Liver (tissue), 9 donors: ENCODE measurements around the gene CD40. TPM values are rescaled to one million over a fixed set of nuclear protein-coding genes. Genes with fewer than 3 reads are reported as not detected.

Experiments used
- DNase-seq: peaks from one replicate; pipeline ENCODE4 v3.0.0-alpha.2; 2017; ENCODE audit warnings: low spot score
- H3K27ac ChIP-seq, 2 donors: one replicate each; pipeline ENCODE4 v1.7.0; 2013; ENCODE audit warnings: inconsistent platforms in 2 of 2, low read length in 2 of 2, control low read depth in 1 of 2, low read depth in 1 of 2, mild to moderate bottlenecking in 1 of 2
- H3K27me3 ChIP-seq, 4 donors: one replicate each; pipeline versions ENCODE4 v1.6.1 to v1.7.0; 2013; ENCODE audit warnings: low read length in 3 of 4, inconsistent platforms in 1 of 4, mild to moderate bottlenecking in 1 of 4, moderate library complexity in 1 of 4; ENCODE audit not compliant: control insufficient read depth in 4 of 4, insufficient read depth in 4 of 4
- H3K36me3 ChIP-seq, 4 donors: one replicate each; pipeline versions ENCODE4 v1.6.1 to v1.7.0; 2013; ENCODE audit warnings: low read length in 3 of 4, mild to moderate bottlenecking in 3 of 4, low read depth in 1 of 4, moderate library complexity in 1 of 4; ENCODE audit not compliant: control insufficient read depth in 4 of 4, insufficient read depth in 3 of 4
- H3K4me1 ChIP-seq, 4 donors: one replicate each; pipeline versions ENCODE4 v1.6.1 to v1.7.0; 2013; ENCODE audit warnings: low read length in 3 of 4, mild to moderate bottlenecking in 3 of 4, moderate library complexity in 1 of 4; ENCODE audit not compliant: control insufficient read depth in 4 of 4, insufficient read depth in 4 of 4
- H3K4me3 ChIP-seq, 3 donors: one replicate each; pipeline versions ENCODE4 v1.6.1 to v1.7.0; 2013; ENCODE audit warnings: low read length in 3 of 3, control low read depth in 1 of 3, low read depth in 1 of 3, mild to moderate bottlenecking in 1 of 3
- H3K9ac ChIP-seq, 2 donors: one replicate each; pipeline ENCODE4 v1.7.0; 2013; ENCODE audit warnings: low read length in 2 of 2, mild to moderate bottlenecking in 2 of 2, moderate library complexity in 2 of 2, control low read depth in 1 of 2, low read depth in 1 of 2
- H3K9me3 ChIP-seq, 4 donors: one replicate each; pipeline versions ENCODE4 v1.6.1 to v1.7.0; 2013; ENCODE audit warnings: low read length in 3 of 4; ENCODE audit not compliant: control insufficient read depth in 4 of 4
- CTCF ChIP-seq: fragments of 150-350 bp; IDR thresholded peaks from 2 replicates; pipeline ENCODE4 v1.5.1; 2017; ENCODE audit warnings: improper control_type of control experiment, low read depth, low read length; ENCODE audit not compliant: missing input control
- EGR1 ChIP-seq, 2 donors: IDR thresholded peaks; 2 replicates each; pipeline ENCODE4 v1.6.1; 2016 to 2018; ENCODE audit warnings: antibody characterized with exemption in 2 of 2, low read depth in 2 of 2
- FOXA2 ChIP-seq: IDR thresholded peaks from 2 replicates; pipeline ENCODE4 v1.6.1; 2016; ENCODE audit warnings: antibody characterized with exemption
- GABPA ChIP-seq, 2 donors: IDR thresholded peaks in 1 of 2; conservative IDR thresholded peaks in 1 of 2; 2 replicates each; pipeline ENCODE4 v1.6.1; 2016; ENCODE audit warnings: antibody characterized with exemption in 2 of 2, mild to moderate bottlenecking in 1 of 2, moderate library complexity in 1 of 2
- HNF4A ChIP-seq, 2 donors: conservative IDR thresholded peaks; 2 replicates each; pipeline ENCODE4 v1.6.1; 2016; ENCODE audit warnings: antibody characterized with exemption in 2 of 2, mild to moderate bottlenecking in 2 of 2
- JUND ChIP-seq, 2 donors: IDR thresholded peaks; 2 replicates each; pipeline ENCODE4 v1.6.1; 2016; ENCODE audit warnings: antibody characterized with exemption in 2 of 2
- MAX ChIP-seq: IDR thresholded peaks from 2 replicates; pipeline ENCODE4 v1.6.1; 2016; ENCODE audit warnings: antibody characterized with exemption
- NR2F2 ChIP-seq: IDR thresholded peaks from 2 replicates; pipeline ENCODE4 v1.6.1; 2016; ENCODE audit warnings: antibody characterized with exemption
- RXRA ChIP-seq, 2 donors: IDR thresholded peaks; 2 replicates each; pipeline ENCODE4 v1.6.1; 2017 to 2018; ENCODE audit warnings: antibody characterized with exemption in 2 of 2, mild to moderate bottlenecking in 1 of 2
- SP1 ChIP-seq: IDR thresholded peaks from 2 replicates; pipeline ENCODE4 v1.6.1; 2018; ENCODE audit warnings: antibody characterized with exemption, mild to moderate bottlenecking
- TAF1 ChIP-seq: conservative IDR thresholded peaks from 2 replicates; pipeline ENCODE4 v1.6.1; 2016; ENCODE audit warnings: antibody characterized with exemption, mild to moderate bottlenecking
- YY1 ChIP-seq: IDR thresholded peaks from 2 replicates; pipeline ENCODE4 v1.6.1; 2016; ENCODE audit warnings: antibody characterized with exemption, mild to moderate bottlenecking
- WGBS: extraction: QIAGEN DNeasy Blood & Tissue Kit; methylation state at CpG from one replicate; pipeline ENCODE4 v1.1.7; 2013; 5-methylcytosine and 5-hydroxymethylcytosine counted together
- polyA plus RNA-seq, 2 donors: library from polyadenylated mRNA; stranded (reverse) in 1 of 2; unstranded in 1 of 2; fragments of 200-250 nt in 1 of 2; fragments of >200 nt in 1 of 2; fragmentation: Nextera tagmentation in 1 of 2; extraction: Ambion mirVana in 1 of 2; gene quantifications; one replicate each; pipeline versions ENCODE4 v1.2.1 to v1.2.3, GENCODE V29; 2013 to 2015
- total RNA-seq, 2 donors: library from RNA; depleted of rRNA; stranded (reverse); fragments of >200 nt; gene quantifications; one replicate each; pipeline ENCODE4 v1.2.3, GENCODE V29; 2014
- TF ChIP-seq, protein P1 (sequence below): IDR thresholded peaks from 2 replicates; pipeline ENCODE4 v1.6.1; 2016; ENCODE audit warnings: antibody characterized with exemption, mild to moderate bottlenecking
- TF ChIP-seq, protein P2 (sequence below): IDR thresholded peaks from 2 replicates; pipeline ENCODE4 v1.6.1; 2016; ENCODE audit warnings: antibody characterized with exemption
- donor health status: healthy.
- donor health status: healthy.
- donor health status: healthy.
- donor health status: healthy.
- donor health status: healthy.

Gene CD40
- total and polyA plus RNA-seq, 4 donors, result 2.2 to 9.4 (median 6.0) TPM

DNA sequence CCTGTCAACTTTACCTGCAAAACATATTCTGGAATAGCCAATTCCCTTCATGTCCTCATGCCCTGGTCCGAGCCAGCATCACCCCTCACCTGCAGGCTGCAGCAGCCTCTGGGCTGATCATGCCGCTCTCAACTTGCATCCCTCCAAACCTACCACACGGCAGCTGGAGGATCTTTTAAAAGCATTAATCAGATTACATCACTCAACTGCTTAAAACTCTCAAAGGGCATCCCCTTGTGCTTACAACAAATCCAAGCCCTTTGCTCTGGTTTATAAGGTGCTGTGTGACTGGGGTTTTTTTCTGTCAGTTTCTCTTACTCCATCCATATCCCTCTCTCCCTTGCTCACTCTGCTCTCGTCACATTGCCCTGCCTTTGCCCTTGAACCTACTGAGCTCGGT lies 24.0 kb downstream of the CD40 start:
- H3K27me3 ChIP-seq, result peaks cover 0 to 2% (median 0%) of the 10 kb centered on the region in 4 donors
- DNase-seq, result no peak

DNA sequence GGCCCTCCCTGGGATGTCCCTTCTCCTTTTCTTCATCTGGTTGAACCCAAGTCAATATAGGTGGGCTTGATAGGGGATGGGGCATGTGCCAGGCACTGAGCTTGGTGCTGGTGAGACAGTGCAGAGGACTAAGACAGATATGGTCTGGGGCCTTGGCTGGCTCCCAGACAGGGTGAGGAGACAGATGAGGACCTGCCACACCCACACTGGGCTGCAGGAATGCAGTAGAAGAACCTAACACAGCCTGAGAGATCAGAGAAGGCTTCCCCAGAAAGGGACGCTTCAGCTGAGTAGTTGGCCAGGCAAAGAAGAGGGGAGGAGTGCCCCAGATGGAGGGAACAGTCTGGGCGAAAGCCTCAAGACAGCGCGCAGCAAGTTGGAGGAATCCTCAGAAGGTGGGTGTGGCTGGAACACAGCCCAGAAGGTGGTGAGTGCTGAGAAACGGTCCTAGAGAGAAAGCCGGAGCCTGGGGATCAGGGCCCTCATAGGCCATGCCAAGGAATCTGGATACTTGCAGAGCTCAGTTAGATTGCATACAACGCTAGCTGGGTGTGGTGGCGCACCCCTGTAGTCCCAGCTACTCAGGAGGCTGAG lies 26.4 kb downstream of the CD40 start:
- H3K4me3 ChIP-seq, result no peak overlapping the region
- no peak for DNase-seq
- H3K27ac ChIP-seq, result no peak overlapping the region
- H3K27me3 ChIP-seq, result peaks cover 0 to 2% (median 0%) of the 10 kb centered on the region in 4 donors
- H3K9ac ChIP-seq, result no peak overlapping the region
- 74% methylated on average over 8 of the region's 8 CpGs for WGBS
- TF ChIP-seq NR2F2 (no peak), GABPA (IDR thresholded peaks at IDR 0.05 in 1 of 2, conservative IDR thresholded peaks at IDR 0.05 in 1 of 2) (no peak), EGR1 (IDR thresholded peaks at IDR 0.05; ENCODE audit: low read depth in 2 of 2) (no peak), RXRA (IDR thresholded peaks at IDR 0.05) (no peak)
- TF ChIP-seq, protein P1, sequence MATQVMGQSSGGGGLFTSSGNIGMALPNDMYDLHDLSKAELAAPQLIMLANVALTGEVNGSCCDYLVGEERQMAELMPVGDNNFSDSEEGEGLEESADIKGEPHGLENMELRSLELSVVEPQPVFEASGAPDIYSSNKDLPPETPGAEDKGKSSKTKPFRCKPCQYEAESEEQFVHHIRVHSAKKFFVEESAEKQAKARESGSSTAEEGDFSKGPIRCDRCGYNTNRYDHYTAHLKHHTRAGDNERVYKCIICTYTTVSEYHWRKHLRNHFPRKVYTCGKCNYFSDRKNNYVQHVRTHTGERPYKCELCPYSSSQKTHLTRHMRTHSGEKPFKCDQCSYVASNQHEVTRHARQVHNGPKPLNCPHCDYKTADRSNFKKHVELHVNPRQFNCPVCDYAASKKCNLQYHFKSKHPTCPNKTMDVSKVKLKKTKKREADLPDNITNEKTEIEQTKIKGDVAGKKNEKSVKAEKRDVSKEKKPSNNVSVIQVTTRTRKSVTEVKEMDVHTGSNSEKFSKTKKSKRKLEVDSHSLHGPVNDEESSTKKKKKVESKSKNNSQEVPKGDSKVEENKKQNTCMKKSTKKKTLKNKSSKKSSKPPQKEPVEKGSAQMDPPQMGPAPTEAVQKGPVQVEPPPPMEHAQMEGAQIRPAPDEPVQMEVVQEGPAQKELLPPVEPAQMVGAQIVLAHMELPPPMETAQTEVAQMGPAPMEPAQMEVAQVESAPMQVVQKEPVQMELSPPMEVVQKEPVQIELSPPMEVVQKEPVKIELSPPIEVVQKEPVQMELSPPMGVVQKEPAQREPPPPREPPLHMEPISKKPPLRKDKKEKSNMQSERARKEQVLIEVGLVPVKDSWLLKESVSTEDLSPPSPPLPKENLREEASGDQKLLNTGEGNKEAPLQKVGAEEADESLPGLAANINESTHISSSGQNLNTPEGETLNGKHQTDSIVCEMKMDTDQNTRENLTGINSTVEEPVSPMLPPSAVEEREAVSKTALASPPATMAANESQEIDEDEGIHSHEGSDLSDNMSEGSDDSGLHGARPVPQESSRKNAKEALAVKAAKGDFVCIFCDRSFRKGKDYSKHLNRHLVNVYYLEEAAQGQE, result no peak
- no peaks in the 10 kb centered on the region for H3K4me1 ChIP-seq
- H3K36me3 ChIP-seq, result no peaks in the 10 kb centered on the region
- H3K9me3 ChIP-seq, result no peaks in the 10 kb centered on the region

More for the DNA sequence above, 24.0 kb downstream of the CD40 start:
- H3K9me3 ChIP-seq, result no peaks in the 10 kb centered on the region
- H3K4me3 ChIP-seq, result no peak overlapping the region
- H3K27ac ChIP-seq, result no peak overlapping the region
- H3K9ac ChIP-seq, result no peak overlapping the region
- H3K4me1 ChIP-seq, result no peaks in the 10 kb centered on the region
- TF ChIP-seq, protein P2, sequence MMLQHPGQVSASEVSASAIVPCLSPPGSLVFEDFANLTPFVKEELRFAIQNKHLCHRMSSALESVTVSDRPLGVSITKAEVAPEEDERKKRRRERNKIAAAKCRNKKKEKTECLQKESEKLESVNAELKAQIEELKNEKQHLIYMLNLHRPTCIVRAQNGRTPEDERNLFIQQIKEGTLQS, result no peak
- no peak for TF ChIP-seq JUND (IDR thresholded peaks at IDR 0.05)
- TF ChIP-seq, protein P1, result no peak
- TF ChIP-seq NR2F2, result no peak
- TF ChIP-seq SP1, result no peak
- no peak for TF ChIP-seq MAX
- no peak for TF ChIP-seq TAF1
- TF ChIP-seq CTCF, result no peak
- no peak for TF ChIP-seq GABPA (IDR thresholded peaks at IDR 0.05 in 1 of 2, conservative IDR thresholded peaks at IDR 0.05 in 1 of 2)
- no peak for TF ChIP-seq FOXA2
- no peak for TF ChIP-seq HNF4A (conservative IDR thresholded peaks at IDR 0.05)
- no peak for TF ChIP-seq YY1
- WGBS, result 38% methylated on average over 5 of the region's 5 CpGs
- H3K36me3 ChIP-seq, result no peaks in the 10 kb centered on the region
